OCI-M2 (cell line): ENCODE results near the gene NCBP2L.

Source experiments
- DNase-seq: peaks from one replicate; lab custom pipeline; 2025; ENCODE audit not compliant: unreplicated experiment; lab: John Stamatoyannopoulos, UW

Gene NCBP2L

GRCh38 chrX:107777536-107777832, at the start of gene NCBP2L:
TSS of gene NCBP2L (plus strand) at chrX:107777733. CDS start at chrX:107794221, 16,488 bp downstream.
- DNase-seq, result no peak

- DNase-seq, result no peak
Measured at GRCh38 chrX:107728371-107729099, 49.0 kb upstream of the NCBP2L start.

GRCh38 chrX:107729558-107730297, 47.8 kb upstream of the NCBP2L start:
- no peak for DNase-seq

- no peak for DNase-seq
Measured at GRCh38 chrX:107730298-107730655, 47.3 kb upstream of the NCBP2L start.

- DNase-seq, result no peak
Measured at GRCh38 chrX:107730991-107731766, 46.4 kb upstream of the NCBP2L start.

GRCh38 chrX:107731831-107732502, 45.6 kb upstream of the NCBP2L start:
- no peak for DNase-seq

- no peak for DNase-seq
Measured at GRCh38 chrX:107733686-107734085, 43.8 kb upstream of the NCBP2L start.

GRCh38 chrX:107734646-107735045, 42.9 kb upstream of the NCBP2L start:
- DNase-seq, result no peak

GRCh38 chrX:107736781-107737531, 40.6 kb upstream of the NCBP2L start:
- no peak for DNase-seq

- DNase-seq, result no peak
Measured at GRCh38 chrX:107738272-107738671, 39.3 kb upstream of the NCBP2L start.

- DNase-seq, result no peak
Measured at GRCh38 chrX:107738768-107739167, 38.8 kb upstream of the NCBP2L start.

- no peak for DNase-seq
Measured at GRCh38 chrX:107739541-107739940, 38.0 kb upstream of the NCBP2L start.

- no peak for DNase-seq
Measured at GRCh38 chrX:107741404-107741790, 36.1 kb upstream of the NCBP2L start.

- no peak for DNase-seq
Measured at GRCh38 chrX:107742700-107743191, 34.8 kb upstream of the NCBP2L start.

- DNase-seq, result no peak
Measured at GRCh38 chrX:107743995-107744394, 33.5 kb upstream of the NCBP2L start.

GRCh38 chrX:107744868-107745267, 32.7 kb upstream of the NCBP2L start:
- DNase-seq, result no peak

GRCh38 chrX:107747596-107748161, 29.9 kb upstream of the NCBP2L start:
- DNase-seq, result no peak

- no peak for DNase-seq
Measured at GRCh38 chrX:107748506-107748905, 29.0 kb upstream of the NCBP2L start.

GRCh38 chrX:107750263-107750662, 27.3 kb upstream of the NCBP2L start:
- DNase-seq, result no peak

- no peak for DNase-seq
Measured at GRCh38 chrX:107750861-107751445, 26.6 kb upstream of the NCBP2L start.
